Measurements from ENCODE around the gene SNX32.
"Not testable (repeated sequence)": the region's sequence is repeated elsewhere in the genome, so short reads cannot be mapped to it uniquely, and the experiment has no call there.

SNX32 gene

DNA sequence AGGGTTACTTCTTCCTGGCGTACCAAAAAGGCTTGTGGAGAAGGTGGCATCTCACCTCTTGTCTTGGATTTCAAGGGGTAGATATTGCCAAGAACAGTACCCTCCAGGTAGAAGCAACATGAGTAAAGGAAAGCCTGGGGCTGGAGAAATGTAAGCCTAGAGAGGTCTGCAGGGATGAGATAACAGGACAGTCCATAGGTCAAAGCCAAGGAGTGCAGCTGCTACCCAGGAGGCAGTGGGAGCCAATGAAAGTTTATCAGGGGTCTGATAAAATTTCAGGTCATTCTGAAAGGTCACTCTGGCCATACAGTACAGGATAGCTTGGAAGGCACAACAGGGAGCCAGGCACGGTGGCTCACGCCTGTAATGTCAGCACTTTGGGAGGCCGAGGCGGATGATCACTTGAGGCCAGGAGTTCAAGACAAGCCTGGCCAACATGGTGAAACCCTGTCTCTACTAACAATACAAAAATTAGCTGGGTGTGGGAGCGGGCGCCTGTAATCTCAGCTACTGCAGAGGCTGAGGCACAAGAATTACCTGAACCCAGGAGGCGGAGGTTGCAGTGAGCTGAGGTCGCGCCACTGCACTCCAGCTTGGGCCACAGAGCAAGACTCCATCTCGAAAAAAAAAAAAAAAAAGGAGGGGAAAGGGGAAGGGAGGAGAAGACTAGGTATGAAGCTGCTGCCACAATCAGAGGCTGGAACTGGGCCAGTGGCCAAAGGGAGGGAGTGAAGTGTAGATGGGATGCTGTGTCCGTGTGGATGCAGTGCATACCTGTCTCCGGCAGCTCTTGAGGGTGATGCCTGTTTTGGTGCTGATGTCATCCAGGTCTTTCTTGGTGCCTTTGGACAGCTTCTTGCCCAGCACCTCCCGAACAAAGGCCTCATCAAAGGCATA, 53.3 kb downstream of the SNX32 start:
- no peak for DNase-seq (ENCODE audit: low read depth in 3 of 3)

DNA sequence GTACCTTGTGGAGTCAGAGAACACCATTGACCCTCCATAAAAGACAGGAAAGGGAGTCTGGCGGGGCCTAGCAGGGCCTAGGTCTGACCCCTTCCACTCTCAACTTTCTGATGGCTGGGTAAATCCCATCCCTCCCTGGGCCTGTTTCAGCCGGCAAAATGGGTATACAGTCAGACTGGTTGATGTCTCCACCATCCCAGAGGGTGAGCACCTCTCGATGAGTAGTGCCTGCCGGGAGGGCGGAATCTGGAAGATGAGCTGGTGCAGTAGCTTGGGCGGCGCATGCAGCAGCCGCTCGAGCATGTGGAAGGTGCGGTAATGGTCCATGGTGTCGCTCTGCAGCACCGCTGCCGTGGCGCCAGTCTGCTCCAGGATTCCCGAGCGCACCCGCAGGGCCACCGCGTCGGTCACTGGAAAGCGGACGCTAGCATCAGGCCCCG, 54.0 kb downstream of the SNX32 start:
- DNase-seq (ENCODE audit: low read depth in 3 of 3) = no peak

DNA sequence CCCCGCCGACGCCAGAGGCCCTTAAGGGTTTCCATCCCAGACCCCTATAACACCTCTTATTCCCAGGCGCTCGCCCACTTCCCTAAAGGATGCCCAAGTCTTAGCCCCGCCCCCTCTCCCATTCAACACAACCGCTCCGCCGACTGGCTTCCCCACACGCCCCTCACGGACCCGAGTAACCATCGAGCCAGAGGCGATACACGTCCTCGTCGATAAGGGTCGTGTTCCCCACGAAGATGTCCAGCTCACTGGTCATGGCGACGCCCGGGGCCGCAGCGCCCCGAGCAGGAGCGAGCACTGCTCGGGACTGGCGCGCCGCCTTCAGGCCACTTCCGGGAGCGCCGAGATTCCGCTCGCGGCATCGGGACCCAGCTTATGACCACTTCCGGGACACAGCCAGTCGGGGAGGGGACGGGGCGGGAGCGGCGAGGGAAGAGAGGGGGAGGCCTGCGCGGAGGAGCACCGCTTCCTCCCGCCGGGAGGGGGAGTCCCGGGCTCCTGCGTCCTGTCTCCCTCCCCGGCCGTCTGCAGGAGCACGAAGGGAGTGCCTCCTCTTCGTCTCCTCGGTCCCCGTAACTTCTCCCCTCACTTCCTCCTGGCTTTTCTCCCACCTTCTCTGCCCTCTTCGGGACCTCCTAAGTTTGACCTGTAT, 54.5 kb downstream of the SNX32 start, which contains the start of gene FIBP:
TSS of gene FIBP (minus strand) at position 309 of the 652 bp plus-strand sequence. CDS start at position 256, 53 bp downstream.
- peak; percentile 94 to 95 (median 94) for DNase-seq (ENCODE audit: low read depth in 3 of 3)

DNA sequence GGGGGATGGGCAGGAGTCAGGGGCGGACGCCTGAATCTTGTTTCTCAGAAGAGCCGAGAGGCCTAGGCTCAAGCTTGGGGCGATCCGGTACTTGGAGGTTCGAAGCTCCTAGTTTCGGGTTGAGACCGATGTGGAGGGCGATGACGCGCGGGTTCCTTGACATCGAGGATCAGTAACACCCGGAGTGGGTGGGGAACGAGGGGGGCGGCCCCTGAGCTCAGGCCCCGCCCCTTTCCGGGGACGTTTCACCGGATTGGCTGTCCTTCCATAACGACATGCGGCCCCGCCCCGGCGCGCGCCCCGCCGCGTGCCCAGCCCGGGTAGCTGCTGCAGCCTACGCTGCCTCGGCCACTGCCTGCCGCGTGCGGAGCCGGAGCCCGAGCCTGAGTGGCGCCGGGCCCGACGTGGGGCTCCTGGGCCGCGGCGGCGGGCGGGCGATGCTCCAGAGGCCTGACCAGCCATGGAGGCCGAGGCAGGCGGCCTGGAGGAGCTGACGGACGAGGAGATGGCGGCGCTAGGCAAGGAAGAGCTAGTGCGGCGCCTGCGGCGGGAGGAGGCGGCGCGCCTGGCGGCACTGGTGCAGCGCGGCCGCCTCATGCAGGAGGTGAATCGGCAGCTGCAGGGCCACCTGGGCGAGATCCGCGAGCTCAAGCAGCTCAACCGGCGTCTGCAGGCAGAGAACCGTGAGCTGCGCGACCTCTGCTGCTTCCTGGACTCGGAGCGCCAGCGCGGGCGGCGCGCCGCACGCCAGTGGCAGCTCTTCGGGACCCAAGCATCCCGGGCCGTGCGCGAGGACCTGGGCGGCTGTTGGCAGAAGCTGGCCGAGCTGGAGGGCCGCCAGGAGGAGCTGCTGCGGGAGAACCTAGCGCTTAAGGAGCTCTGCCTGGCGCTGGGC, 56.8 kb downstream of the SNX32 start, which contains the start of gene CCDC85B:
TSS of gene CCDC85B (plus strand) at position 350 of the 895 bp plus-strand sequence. CDS start at position 461, 111 bp downstream.
- DNase-seq (ENCODE audit: low read depth in 3 of 3) = peak; percentile 97 to 98 (median 97)

DNA sequence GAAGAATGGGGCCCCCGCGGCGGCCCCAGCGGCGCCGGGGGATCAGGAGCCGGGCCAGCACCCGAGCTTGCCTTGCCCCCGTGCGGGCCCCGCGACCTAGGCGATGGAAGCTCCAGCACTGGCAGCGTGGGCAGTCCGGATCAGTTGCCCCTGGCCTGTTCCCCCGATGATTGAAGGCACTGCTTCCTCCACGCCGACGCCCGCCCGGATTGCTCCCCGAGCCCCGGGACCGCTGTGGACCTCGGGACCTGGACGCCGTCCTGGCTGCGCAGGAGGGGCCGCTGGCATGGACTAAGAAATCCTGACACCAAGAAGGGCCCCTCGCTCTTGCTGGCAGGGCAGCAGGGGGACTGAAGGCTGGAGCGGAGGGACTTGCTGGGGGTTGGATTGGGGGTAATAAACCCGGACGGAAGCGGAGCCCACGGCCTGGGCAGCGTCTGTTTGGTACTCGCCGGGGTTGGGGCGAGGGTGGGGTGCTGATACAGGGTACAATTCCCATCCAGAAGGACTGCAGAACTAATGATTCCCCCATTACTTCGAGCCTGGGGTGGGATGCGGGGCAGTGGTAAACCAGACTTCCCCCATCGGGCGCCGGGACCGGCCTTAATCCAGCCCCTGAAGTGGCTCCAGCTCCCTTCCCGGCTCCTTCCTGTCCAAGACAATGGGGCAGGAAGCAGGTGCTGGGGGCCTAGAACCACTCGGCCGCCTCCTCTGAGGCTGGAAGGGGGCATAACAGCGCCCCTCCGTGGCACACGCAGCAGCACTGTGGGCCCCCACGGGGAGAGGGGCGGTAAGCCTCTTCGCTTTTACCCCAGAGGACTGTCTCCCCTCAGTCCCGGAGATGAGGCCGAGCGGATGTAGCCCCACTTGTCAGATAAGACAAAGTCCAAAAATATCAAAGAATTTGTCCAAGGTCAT, 57.7 kb downstream of the SNX32 start:
- no peak for DNase-seq (ENCODE audit: low read depth in 3 of 3)

DNA sequence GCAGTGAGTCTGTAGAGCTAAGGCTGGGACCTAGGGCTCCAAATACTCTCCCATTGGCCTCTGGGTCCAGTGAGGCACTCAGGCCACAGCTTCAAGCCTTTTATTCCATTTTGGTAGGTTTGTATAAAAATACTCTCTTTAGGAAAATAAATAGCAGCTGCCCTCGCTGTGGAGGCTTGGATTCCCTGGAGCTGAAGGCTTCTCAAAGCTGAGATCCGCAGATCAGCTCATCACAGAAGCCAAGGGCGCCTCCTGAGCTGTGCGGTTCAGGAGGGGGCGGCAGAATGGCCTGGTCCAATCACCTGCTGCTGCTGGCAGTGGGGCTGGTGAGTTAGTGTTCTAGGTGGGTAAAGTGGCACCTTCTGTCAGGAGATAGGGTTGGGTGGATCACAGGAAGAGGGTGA, 58.4 kb downstream of the SNX32 start:
- not testable (repeated sequence) for DNase-seq (ENCODE audit: low read depth in 3 of 3)

DNA sequence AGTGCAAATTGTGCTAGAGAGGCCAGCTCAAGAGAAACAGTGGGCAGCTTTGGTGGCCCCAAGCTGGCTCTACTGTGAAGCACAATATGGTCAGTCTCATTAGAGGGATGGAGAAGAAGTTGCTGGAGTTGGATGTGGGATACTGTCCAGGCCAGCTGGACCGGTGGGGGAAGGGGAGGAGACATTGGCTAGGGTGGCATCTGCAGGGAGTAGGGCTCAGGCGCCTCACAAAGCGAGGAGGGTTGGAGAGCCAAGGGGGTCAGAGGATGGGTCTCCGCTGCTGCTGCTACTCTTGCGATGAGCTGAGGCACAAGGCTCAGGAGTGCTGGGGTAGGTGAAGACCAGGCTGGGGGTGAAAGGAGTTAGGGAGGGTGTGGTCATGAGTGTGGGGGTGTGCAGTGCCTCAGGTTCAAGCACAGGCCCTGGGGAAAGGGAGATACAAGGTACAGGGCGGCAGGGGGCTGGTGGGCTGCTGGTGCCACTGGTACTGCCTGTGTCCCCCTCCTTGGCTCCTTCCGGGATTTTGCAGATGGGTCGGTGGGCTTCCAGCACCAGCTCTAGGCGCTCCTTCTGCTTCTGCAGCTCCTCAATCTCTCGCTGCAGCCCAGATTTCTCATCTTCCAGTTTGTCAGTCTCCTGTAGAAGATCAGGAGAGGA, 59.0 kb downstream of the SNX32 start:
- DNase-seq (ENCODE audit: low read depth in 3 of 3) = no peak

DNA sequence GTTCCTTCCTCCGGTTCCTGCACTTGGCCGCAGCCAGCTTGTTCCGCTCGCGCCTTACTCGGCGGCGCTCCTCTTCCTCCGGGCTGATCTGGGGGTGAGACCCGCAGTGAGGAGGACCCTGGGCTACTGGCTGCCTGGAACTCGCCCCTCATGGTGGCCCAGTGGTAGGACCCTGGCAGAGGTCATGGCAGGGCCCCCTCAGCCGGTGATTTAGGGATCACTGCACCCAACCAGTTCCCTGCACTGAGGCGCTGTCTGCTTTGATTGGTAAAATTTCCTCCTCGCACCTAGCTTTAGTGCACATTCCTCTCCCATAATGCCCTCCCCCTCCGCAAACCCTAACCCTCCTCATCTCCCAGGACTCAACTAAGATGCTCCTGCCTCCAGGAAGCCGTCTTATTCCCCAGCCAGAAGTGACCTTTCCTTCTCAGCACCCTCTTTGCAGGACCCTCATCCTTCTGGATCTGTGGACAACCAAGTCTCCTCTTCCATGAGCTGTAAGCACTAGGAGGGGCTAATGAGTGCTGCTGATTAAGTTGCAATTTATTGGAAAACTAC, 60.4 kb downstream of the SNX32 start:
- no peak for DNase-seq (ENCODE audit: low read depth in 3 of 3)

DNA sequence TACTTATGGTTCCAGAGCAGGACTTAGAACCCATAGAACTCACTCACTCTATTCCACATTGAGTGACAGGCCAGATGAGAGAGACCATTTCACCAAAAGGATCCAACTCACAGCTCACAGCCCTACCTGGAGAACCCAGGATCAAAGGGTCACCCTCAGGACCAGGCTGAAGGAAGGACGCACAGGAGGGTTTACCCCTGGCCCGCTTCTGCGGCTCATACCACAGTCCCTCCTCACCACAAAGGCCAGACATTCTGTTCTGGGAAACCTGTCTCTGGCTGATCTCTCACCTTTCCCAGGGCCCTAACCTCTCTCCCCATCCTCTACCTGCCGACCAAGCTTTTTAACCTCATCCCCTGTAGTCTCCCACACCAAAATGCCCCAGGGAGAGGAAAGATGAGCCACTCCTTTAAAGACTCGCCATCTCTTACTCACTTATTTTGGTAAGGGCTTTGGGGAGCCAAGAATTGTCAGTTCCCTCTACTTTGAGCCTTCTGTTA, 61.8 kb downstream of the SNX32 start:
- DNase-seq (ENCODE audit: low read depth in 3 of 3) = no peak

DNA sequence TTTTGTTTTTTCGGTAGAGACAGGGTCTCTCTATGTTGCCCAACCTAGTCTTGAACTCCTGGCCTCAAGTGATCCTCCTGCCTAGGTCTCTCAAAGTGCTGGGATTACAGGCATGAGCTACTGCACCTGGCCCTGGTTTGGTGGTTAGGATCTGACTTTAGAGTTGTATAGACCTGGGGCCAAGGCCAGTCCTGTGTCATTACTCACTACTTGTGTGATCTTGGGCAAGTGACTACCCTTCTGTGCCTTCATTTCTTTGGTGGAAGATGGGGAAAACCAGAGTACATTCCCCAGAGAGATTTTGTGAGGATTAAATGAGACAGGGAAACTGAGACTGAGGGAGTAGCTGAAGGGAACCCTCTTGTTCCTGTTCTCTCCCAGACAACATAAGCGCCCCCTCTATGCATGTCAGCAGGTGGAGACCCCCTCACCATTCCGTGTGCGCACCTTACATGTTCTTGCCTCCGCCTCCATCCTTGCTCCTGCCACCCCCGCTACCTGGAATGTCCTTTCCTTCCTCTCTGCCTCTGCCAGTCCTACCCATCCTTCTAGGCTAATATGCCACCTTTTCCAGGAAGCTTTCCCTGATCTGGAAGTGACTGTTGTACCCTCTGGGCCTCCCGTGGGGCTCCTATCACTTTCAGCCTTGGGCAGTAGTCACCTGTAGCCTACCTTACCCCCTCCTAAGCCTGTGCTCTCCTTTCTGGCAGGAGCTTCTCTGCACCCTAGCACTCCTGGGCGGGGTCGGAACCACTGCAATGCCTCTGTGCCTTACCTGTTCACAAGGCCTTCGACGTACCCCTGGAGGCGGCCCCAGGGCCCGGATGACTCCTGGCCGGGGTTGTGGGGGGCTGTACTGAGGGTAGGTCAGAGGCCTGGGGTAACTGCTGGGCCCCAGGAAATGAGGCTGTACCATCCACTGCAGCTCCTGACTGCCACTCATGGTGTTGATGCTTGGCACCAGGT, 62.6 kb downstream of the SNX32 start:
- DNase-seq (ENCODE audit: low read depth in 3 of 3) = no peak

DNA sequence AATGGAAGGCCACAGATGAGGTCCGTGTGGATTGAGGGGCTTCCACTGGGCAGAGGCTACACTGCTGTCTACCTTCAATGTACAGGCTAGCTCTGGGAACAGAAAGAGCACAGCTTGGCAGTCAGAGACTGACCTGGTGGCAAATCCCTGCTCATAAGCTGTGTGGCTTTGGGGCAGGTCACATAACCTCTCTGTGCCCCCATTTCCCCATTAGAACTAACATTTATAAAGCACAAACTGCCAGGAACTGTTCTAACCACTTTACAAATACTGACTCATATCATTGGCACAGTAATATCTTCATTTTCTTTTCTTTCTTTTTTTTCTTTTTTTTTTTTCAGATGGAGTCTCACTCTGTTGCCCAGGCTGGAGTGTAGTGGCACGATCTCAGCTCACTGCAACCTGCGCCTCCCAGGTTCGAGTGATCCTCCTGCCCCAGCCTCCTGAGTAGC, 63.3 kb downstream of the SNX32 start:
- DNase-seq (ENCODE audit: low read depth in 3 of 3) = no peak

DNA sequence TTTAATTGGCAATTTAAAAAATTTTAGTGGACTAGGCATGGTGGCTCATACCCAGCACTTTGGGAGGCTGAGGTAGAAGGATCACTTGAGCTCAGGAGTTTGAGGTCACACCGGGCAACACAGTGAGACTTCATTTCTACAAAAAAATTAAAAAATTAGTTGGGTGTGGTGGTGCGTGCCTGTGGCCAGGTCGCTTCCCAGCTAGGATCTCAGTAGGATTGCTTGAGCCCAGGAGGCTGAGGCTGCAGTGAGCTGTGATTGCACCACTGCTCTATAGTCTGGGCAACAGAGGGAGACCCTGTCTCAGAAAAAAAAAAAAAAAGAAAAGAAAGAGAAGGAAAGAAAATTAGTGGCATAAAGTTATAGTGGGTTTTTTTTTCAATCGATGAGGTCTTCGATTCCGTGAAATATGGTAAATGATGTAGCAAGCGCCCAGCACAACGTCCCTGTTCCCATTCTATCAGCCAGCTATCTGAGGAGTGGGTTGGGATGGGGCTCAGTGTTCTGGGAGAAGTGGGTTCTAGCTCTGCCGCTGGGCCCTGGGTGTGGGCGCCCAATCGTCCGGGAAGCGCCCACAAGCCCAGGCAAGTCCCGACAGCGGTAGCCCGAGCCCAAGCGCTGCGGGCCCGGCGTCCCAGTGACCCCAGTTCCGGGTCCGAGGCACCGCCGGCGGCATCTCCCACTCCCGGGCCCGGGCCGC, 65.0 kb downstream of the SNX32 start:
- no peak for DNase-seq (ENCODE audit: low read depth in 3 of 3)

DNA sequence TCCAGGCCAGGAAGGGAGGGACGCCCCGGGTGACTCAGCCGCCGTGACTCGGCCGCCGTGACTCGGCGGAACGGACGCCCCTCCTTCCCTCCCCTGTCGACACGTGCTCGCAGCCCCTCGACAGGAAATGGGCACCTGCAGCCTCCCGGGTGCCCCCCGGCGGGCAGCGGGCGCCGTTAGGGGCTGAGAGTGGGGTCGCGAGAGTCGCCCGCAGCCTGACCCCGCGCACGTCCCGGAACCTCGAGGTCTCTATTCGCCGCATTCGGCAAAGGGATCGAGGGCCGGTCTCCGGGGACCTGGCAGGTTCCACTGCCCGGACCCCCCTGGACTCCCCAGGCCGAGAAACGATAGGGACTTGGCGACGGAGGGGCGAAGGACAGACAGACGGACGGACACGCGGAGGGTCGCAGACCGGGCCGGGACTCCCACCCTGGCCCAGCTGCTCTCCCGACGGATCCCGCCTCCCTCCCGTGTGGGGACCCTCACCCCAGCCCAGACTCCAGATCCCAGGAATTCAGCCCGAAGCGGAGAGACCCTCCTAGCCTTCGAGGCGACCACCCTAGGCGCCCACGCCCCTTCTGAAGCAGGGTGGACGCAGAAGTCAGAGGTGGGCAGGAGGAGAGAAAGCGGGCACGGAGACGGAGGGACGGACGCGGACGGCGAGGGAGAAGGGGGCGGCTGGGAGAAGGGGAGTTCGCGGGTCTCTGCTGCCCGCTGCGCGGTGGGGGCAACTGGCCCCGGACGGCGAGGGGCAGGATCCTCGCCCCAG, 65.8 kb downstream of the SNX32 start:
- DNase-seq (ENCODE audit: low read depth in 3 of 3) = peak; percentile 62 to 80 (median 65)

DNA sequence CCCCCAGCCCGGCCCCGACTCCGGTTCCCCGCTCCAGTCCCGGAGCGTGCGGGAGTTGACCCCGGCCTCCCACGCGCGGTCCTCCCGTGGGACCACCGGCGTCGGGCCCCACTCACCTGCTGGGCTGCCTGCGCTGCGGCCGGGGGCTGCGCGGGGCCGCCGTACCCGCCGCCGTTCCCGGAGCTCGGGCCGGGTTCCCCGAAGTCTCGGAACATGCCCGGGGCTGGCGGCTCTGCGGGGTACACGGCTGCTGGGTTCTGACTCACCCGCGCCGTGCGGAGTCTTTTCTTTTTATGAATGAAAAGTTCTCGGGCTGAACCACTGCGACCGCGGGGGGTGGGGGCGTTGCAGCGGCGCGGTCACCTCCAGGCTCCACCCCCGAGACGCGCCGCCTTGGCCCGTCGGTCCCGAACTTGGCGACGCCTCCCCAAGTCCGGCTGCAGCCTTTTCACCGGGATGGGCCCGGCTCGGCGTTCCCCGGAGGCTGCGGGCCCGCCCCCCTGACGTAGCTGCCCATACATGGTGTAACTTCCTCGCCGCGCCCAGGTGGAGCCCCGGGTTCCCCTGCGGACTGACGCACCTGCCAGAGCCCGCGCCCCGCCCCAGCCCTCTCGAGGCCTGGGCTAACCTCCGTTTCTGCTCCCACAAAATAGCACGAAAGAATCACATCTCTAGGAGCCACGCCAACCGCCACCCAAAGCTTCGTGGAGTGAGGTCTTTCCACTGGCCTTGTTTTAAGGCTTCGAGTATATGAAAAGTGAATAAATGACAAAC, 66.5 kb downstream of the SNX32 start, which contains the start of gene FOSL1:
TSS of gene FOSL1 (minus strand) at position 264 of the 774 bp plus-strand sequence. CDS start at position 215, 49 bp downstream.
- DNase-seq (ENCODE audit: low read depth in 3 of 3) = peak; percentile 92 to 93 (median 92)

DNA sequence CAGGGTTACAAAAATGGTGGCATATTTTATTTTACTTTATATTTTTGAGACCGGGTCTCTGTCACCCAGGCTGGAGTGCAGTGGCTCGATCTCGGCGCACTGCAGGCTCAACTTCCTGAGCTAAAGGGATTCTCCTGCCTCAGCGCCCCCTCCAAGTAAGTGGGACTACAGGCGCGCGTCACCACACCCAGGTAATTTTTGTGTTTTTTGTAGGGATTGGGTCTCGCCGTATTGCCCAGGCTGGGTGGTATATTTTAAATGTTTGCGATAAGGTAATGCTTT, 67.1 kb downstream of the SNX32 start:
- DNase-seq (ENCODE audit: low read depth in 3 of 3) = no peak

DNA sequence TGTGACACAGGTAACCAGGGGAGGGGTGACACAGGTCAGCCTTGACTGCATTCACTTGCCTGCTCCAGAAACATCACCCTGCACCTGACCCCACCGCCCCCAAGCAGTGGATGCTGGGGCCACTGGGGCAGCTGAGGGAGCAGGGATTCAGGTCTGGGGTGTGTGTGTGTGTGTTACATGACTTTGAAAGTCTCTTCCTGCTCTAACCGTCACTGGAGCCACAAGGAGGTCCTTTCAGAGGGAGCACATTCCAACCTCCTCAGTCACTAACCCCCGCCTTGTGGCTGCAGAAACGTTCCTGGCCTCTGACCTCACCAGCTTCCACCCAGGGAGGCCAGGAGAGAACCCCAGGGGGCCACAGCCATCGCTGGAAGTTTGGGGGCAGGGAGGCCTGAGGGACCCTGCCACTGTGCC, 69.3 kb downstream of the SNX32 start:
- no peak for DNase-seq (ENCODE audit: low read depth in 3 of 3)
